SKM-1 treated with dmso at 0.1 percent for 144 hours (cell line): ENCODE measurements around the gene CNTN2.

Experiments used
- DNase-seq: peaks from one replicate; lab custom pipeline; 2025; ENCODE audit not compliant: unreplicated experiment; lab: John Stamatoyannopoulos, UW

The CNTN2 gene

GRCh38 chr1:205054013-205054412 lies 11.0 kb downstream of the CNTN2 start:
- DNase-seq = no peak

DNA sequence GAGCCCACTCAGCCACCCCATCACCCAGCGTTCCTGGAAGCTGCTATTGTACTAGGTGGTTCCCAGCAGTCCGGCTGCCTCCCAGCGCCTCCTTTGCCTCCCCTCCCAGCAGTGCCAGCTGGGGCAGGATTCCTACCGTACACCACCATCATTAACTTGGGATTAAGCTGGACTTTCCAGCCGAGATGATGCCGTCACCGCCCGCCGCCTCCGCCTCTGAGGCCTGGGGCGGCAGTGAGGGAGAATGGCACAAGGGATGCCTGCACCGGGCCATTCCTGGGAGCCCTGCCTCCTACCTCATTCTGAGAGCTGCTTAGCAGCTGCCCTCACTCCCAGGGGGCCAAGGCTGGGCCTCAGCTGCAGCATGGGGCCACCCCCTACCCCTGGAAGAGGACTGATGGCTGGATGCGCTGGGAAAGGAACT lies 13.2 kb downstream of the CNTN2 start:
- no peak for DNase-seq

- no peak for DNase-seq
These were observed 14.1 kb downstream of the CNTN2 start for GRCh38 chr1:205056956-205057568.

DNA sequence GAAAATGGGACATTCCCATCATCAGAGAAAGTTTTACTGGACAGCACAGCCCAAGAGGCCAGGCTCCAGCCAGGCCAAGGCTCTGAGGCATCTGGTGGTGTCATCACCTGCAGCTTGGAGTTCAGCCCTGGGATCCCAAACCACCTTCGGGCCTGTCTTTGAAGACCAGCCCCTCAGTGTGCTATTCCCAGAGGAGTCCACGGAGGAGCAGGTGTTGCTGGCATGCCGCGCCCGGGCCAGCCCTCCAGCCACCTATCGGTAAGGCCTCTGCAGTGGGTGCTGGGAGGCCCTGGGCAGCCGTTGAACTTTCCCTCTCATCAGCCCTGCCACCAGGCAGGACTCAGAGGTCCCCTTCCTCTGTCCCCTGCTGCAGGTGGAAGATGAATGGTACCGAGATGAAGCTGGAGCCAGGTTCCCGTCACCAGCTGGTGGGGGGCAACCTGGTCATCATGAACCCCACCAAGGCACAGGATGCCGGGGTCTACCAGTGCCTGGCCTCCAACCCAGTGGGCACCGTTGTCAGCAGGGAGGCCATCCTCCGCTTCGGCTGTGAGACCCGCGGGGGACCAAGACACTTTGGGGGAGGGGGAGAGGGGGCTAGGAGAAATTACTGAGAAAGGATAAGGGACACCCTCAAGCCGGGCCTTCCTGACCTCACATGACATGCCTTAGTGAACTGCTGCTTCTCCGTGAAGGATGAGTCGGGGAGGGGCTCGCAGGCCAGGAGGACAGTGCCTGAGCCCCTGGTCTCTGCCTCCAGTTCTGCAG lies 15.0 kb downstream of the CNTN2 start:
- DNase-seq = no peak

DNA sequence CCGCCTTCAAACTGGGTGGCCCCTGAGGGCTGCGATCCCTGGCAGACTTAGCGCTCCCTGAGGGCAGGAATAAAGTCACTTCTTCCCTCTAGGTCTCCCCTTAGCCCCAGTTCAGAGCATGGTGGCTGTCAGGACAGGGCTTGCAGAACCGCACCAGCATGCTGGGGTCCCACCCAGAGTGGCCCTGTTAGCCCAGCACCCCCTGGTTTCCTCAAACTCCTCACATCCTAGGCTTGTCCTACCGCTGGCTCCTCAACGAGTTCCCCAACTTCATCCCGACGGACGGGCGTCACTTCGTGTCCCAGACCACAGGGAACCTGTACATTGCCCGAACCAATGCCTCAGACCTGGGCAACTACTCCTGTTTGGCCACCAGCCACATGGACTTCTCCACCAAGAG lies 15.8 kb downstream of the CNTN2 start:
- DNase-seq = no peak

DNA sequence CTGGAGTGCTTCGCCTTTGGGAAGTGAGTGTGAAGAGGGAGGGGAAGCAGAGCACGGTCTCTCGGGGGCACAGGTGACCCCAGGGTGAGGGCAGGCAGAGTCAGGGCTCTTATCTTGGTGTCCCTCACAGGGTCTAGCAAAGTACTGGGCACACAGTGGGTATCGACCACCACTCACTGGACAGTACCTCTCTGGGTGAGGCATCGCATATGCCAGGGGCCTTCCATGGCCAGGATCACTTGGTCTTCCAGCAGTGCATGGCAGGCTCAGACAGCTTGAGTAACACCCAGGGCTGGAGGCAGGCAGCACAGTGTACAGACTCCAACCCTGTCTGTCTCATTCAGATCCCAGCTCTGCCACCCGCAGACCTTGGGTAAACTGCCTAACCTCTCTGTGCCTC lies 16.6 kb downstream of the CNTN2 start:
- DNase-seq = no peak

DNA sequence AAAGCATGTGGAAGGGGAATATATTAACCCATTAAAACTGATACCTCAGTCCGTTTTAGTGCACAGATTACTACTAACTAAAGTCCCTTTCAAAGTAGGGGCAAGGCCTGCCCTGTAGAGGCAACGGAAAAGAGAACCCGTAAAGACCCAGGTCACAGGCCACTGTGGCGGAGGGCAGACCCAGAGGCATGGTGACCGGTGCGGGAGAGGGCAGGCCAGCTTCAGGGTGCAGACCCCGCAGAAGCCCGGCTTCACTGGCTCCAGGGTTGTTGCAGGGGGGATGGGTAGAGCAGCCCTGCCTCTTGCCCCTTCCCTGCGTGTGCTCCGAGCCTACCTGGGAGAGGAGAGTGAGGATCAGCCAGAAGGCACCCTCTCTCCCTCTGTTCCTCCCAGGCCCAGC lies 17.7 kb downstream of the CNTN2 start:
- DNase-seq = no peak

- DNase-seq = no peak
These were observed 18.2 kb downstream of the CNTN2 start for GRCh38 chr1:205061227-205061626.

- DNase-seq = peak; percentile 71
These were observed 18.7 kb downstream of the CNTN2 start for GRCh38 chr1:205061665-205062069.

GRCh38 chr1:205062319-205062718 lies 19.3 kb downstream of the CNTN2 start:
- no peak for DNase-seq

DNA sequence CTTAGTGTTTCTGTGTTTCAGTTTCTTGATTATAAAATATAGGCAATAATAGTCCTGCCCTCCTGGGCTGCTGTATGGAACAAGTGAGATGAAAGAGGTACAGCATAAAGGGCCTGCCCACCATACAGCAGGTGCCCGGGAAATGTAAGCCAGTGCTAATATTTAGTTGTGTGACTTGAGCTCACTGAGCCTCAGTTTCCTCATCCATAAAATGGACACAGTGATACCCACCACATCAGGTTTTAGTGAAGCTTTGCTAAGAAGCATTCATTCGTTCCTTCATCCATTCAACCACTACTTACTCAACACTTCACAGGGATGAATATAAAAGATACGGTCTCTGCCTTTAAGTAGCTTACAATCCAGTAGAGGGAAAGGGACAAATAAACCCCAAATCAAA lies 19.9 kb downstream of the CNTN2 start:
- no peak for DNase-seq

- DNase-seq = no peak
These were observed 21.3 kb downstream of the CNTN2 start for GRCh38 chr1:205064301-205064700.

- DNase-seq = no peak
These were observed 21.8 kb downstream of the CNTN2 start for GRCh38 chr1:205064741-205065316.

DNA sequence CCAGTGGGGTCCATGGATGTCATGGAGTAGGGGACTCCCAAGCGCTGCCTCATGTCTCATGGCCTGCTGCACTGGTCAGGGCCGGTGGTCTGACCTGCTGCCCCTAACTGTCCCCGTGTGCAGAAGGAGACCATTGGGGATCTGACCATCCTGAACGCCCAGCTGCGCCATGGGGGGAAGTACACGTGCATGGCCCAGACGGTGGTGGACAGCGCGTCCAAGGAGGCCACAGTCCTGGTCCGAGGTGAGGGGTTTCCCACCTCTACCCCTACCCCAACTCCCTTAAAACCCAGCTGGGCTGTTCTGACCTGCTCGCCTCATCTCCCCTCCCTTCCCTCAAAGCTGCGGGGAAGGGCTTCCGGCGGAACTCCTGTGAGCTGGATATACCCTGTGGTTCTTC lies 22.7 kb downstream of the CNTN2 start:
- DNase-seq = no peak

GRCh38 chr1:205066141-205066818 lies 23.3 kb downstream of the CNTN2 start:
- DNase-seq = no peak

DNA sequence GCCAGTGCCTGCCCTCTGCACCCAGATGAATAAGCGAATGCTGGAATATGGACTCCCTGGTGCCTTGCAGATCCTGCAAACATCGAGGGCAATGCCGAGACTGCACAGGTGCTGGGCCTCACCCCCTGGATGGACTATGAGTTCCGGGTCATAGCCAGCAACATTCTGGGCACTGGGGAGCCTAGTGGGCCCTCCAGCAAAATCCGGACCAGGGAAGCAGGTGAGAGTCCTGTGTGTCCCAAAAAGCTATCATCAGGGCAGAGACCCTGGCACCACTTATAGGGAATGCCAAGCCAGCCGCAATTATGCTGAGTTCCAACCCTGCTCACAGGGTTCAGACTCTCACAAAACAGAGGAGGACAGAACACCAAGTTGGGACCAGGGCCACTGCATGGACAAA lies 24.0 kb downstream of the CNTN2 start:
- DNase-seq = no peak

- DNase-seq = no peak
These were observed 25.0 kb downstream of the CNTN2 start for GRCh38 chr1:205068001-205068400.

DNA sequence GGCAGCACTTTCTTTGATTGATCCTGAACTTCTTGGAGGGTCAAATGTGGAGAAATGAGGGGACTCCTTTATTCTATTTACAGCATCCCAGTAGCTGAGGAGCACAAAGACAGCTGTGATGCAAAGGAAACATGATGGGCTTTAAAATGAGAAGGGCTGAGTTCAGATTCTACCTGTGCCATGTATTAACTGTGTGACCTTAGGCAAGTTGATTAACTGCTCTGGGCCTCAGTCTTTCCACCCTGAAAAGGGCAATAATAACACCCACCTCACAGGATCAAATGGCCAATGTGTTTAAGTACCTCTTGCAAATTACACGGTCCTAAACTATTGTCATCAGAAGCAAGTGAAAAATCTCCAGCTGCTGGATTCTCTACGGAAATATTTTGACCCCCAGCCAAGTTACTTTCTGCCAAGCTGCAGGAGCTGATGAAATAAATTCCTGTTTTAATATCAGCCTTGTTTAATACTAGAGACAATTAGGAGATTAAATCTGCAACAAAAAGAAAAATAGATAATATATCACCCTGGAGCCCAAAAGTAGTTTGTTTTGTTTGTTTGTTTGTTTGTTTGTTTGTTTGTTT lies 25.5 kb downstream of the CNTN2 start:
- DNase-seq = no peak

GRCh38 chr1:205069371-205070125 lies 26.5 kb downstream of the CNTN2 start:
- DNase-seq = no peak

- DNase-seq = no peak
These were observed 28.0 kb downstream of the CNTN2 start for GRCh38 chr1:205071028-205071409.

DNA sequence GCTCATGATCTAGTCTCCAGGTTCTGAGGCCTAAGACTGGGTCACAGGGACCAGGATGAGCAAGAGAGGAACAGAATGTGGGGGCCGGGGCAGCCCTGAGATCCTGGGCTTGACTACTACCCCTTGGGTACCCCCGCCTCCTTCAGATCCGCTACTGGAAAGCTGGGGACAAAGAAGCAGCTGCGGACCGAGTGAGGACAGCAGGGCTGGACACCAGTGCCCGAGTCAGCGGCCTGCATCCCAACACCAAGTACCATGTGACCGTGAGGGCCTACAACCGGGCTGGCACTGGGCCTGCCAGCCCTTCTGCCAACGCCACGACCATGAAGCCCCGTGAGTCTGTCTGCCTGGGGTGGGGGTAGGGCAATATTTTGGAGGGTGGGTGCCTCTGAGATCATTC lies 28.8 kb downstream of the CNTN2 start:
- no peak for DNase-seq
